SJCRH30 (cell line): ENCODE measurements around the gene SNRPD3. TPM values are rescaled to one million over a fixed set of nuclear protein-coding genes. Genes with fewer than 3 reads are reported as not detected.

Experiments
- DNase-seq, 2 experiments: peaks; one replicate each; pipeline ENCODE4 v3.0.0-alpha.2; 2015 to 2020
- H3K27ac ChIP-seq: fragments of 250-450 bp; sonication (Bioruptor Pico); 2 replicates; pipeline ENCODE4 v1.5.1; 2020; ENCODE audit warnings: mild to moderate bottlenecking, moderate library complexity
- H3K27me3 ChIP-seq: fragments of 250-450 bp; sonication (Bioruptor Pico); 2 replicates; pipeline ENCODE4 v1.5.1; 2020; ENCODE audit warnings: mild to moderate bottlenecking, moderate library complexity
- H3K36me3 ChIP-seq: fragments of 250-450 bp; sonication (Bioruptor Pico); 2 replicates; pipeline ENCODE4 v1.5.1; 2020; ENCODE audit warnings: mild to moderate bottlenecking, moderate library complexity
- H3K4me1 ChIP-seq: fragments of 250-450 bp; sonication (Bioruptor Pico); 2 replicates; pipeline ENCODE4 v1.5.1; 2020; ENCODE audit warnings: mild to moderate bottlenecking, moderate library complexity
- H3K4me3 ChIP-seq: fragments of 250-450 bp; sonication (Bioruptor Pico); 2 replicates; pipeline ENCODE4 v1.5.1; 2020; ENCODE audit warnings: mild to moderate bottlenecking, moderate library complexity
- H3K9me3 ChIP-seq: fragments of 250-450 bp; sonication (Bioruptor Pico); replicated peaks from 2 replicates; pipeline ENCODE4 v1.5.1; 2020; ENCODE audit warnings: mild to moderate bottlenecking, moderate library complexity
- total RNA-seq: library from RNA; depleted of rRNA; stranded (reverse); fragments of >200 nt; shearing (Covaris generic); gene quantifications from 2 replicates; pipeline ENCODE4 v1.2.3, GENCODE V29; 2014

SNRPD3 gene
- total RNA-seq, 1 experiment from 2014 or later: 252 TPM

- DNase-seq: no peak
Measured at GRCh38 chr22:24578355-24579257, 22.8 kb downstream of the SNRPD3 start.

GRCh38 chr22:24579258-24579601 lies 23.4 kb downstream of the SNRPD3 start:
- peaks cover 20% of the 10 kb centered on the region; the same call in 1 of the 2 replicates for H3K36me3 ChIP-seq
- peaks cover 14% of the 10 kb centered on the region for H3K4me1 ChIP-seq
- no peak overlapping the region for H3K4me3 ChIP-seq
- no peak for DNase-seq
- no peak overlapping the region for H3K27ac ChIP-seq
- H3K27me3 ChIP-seq: no peaks in the 10 kb centered on the region
- H3K9me3 ChIP-seq: no peaks in the 10 kb centered on the region

More at GRCh38 chr22:24578355-24579257, 22.8 kb downstream of the SNRPD3 start:
- Histone ChIP-seq H3K27ac (no peak overlapping the region), H3K27me3 (no peaks in the 10 kb centered on the region), H3K9me3 (no peaks in the 10 kb centered on the region), H3K4me3 (no peak overlapping the region), H3K36me3 (peaks cover 26% of the 10 kb centered on the region), H3K4me1 (peaks cover 8% of the 10 kb centered on the region)

GRCh38 chr22:24580276-24580675 lies 24.5 kb downstream of the SNRPD3 start:
- H3K27me3 ChIP-seq: no peaks in the 10 kb centered on the region
- H3K27ac ChIP-seq: no peak overlapping the region
- H3K36me3 ChIP-seq: peaks cover 13% of the 10 kb centered on the region; the same call in 1 of the 2 replicates
- H3K9me3 ChIP-seq: no peaks in the 10 kb centered on the region
- peaks cover 15% of the 10 kb centered on the region for H3K4me1 ChIP-seq
- no peak overlapping the region for H3K4me3 ChIP-seq
- no peak for DNase-seq

- Histone ChIP-seq H3K4me1 (peaks cover 15% of the 10 kb centered on the region), H3K9me3 (no peaks in the 10 kb centered on the region), H3K27me3 (no peaks in the 10 kb centered on the region), H3K4me3 (no peak overlapping the region), H3K27ac (no peak overlapping the region), H3K36me3 (peaks cover 6% of the 10 kb centered on the region; the same call in 1 of the 2 replicates)
- no peak for DNase-seq
Measured at GRCh38 chr22:24582056-24582814, 26.4 kb downstream of the SNRPD3 start.

- Histone ChIP-seq H3K4me1 (peaks cover 23% of the 10 kb centered on the region), H3K27me3 (no peaks in the 10 kb centered on the region), H3K9me3 (no peaks in the 10 kb centered on the region), H3K36me3 (no peaks in the 10 kb centered on the region), H3K27ac (no peak overlapping the region), H3K4me3 (no peak overlapping the region)
- DNase-seq: peak; percentile 84 to 92
Measured at GRCh38 chr22:24583221-24584165, 27.7 kb downstream of the SNRPD3 start.

- Histone ChIP-seq H3K4me1 (peaks cover 25% of the 10 kb centered on the region), H3K9me3 (no peaks in the 10 kb centered on the region), H3K27ac (no peak overlapping the region), H3K4me3 (no peak overlapping the region), H3K27me3 (no peaks in the 10 kb centered on the region), H3K36me3 (no peaks in the 10 kb centered on the region)
- no peak for DNase-seq
Measured at GRCh38 chr22:24584166-24584790, 28.5 kb downstream of the SNRPD3 start.

GRCh38 chr22:24584871-24585411 lies 29.1 kb downstream of the SNRPD3 start:
- no peak overlapping the region for H3K4me3 ChIP-seq
- no peaks in the 10 kb centered on the region for H3K36me3 ChIP-seq
- no peaks in the 10 kb centered on the region for H3K9me3 ChIP-seq
- no peak for DNase-seq
- peaks cover 32% of the 10 kb centered on the region for H3K4me1 ChIP-seq
- no peaks in the 10 kb centered on the region for H3K27me3 ChIP-seq
- H3K27ac ChIP-seq: no peak overlapping the region

GRCh38 chr22:24585461-24585860 lies 29.7 kb downstream of the SNRPD3 start:
- no peak for DNase-seq
- H3K4me1 ChIP-seq: peaks cover 32% of the 10 kb centered on the region

GRCh38 chr22:24585927-24586546 lies 30.2 kb downstream of the SNRPD3 start:
- Histone ChIP-seq H3K27me3 (no peaks in the 10 kb centered on the region), H3K36me3 (no peaks in the 10 kb centered on the region), H3K4me3 (no peak overlapping the region), H3K4me1 (peaks cover 32% of the 10 kb centered on the region), H3K9me3 (no peaks in the 10 kb centered on the region), H3K27ac (no peak overlapping the region)
- DNase-seq: no peak

More at GRCh38 chr22:24585461-24585860, 29.7 kb downstream of the SNRPD3 start:
- H3K4me3 ChIP-seq: no peak overlapping the region
- no peaks in the 10 kb centered on the region for H3K9me3 ChIP-seq
- H3K36me3 ChIP-seq: no peaks in the 10 kb centered on the region
- no peaks in the 10 kb centered on the region for H3K27me3 ChIP-seq
- no peak overlapping the region for H3K27ac ChIP-seq

GRCh38 chr22:24587251-24587650 lies 31.5 kb downstream of the SNRPD3 start:
- no peaks in the 10 kb centered on the region for H3K27me3 ChIP-seq
- no peak for DNase-seq
- H3K4me1 ChIP-seq: peaks cover 32% of the 10 kb centered on the region
- no peak overlapping the region for H3K27ac ChIP-seq
- H3K36me3 ChIP-seq: no peaks in the 10 kb centered on the region
- H3K9me3 ChIP-seq: no peaks in the 10 kb centered on the region
- H3K4me3 ChIP-seq: no peak overlapping the region

- no peak overlapping the region for H3K27ac ChIP-seq
- no peaks in the 10 kb centered on the region for H3K36me3 ChIP-seq
- no peaks in the 10 kb centered on the region for H3K27me3 ChIP-seq
- H3K9me3 ChIP-seq: no peaks in the 10 kb centered on the region
- H3K4me1 ChIP-seq: peaks cover 31% of the 10 kb centered on the region
- no peak for DNase-seq
- no peak overlapping the region for H3K4me3 ChIP-seq
Measured at GRCh38 chr22:24587948-24588347, 32.1 kb downstream of the SNRPD3 start.

- peaks cover 26% of the 10 kb centered on the region for H3K4me1 ChIP-seq
- peak overlapping the region; percentile 70 for H3K27ac ChIP-seq
- no peaks in the 10 kb centered on the region for H3K36me3 ChIP-seq
- H3K27me3 ChIP-seq: no peaks in the 10 kb centered on the region
- peak overlapping the region; percentile 40 for H3K4me3 ChIP-seq
- H3K9me3 ChIP-seq: no peaks in the 10 kb centered on the region
- peak; percentile 90 to 93 for DNase-seq
Measured at GRCh38 chr22:24588381-24588756, 32.6 kb downstream of the SNRPD3 start.

GRCh38 chr22:24588757-24589481 lies 33.1 kb downstream of the SNRPD3 start:
- peak overlapping the region; percentile 40 for H3K4me3 ChIP-seq
- peak overlapping the region; percentile 70 for H3K27ac ChIP-seq
- H3K9me3 ChIP-seq: no peaks in the 10 kb centered on the region
- peaks cover 21% of the 10 kb centered on the region for H3K4me1 ChIP-seq
- peak; percentile 80 to 84 for DNase-seq
- no peaks in the 10 kb centered on the region for H3K27me3 ChIP-seq
- H3K36me3 ChIP-seq: no peaks in the 10 kb centered on the region
